GM13976 (cell line): ENCODE data around the gene PLAGL1.
"Not testable (repeated sequence)": the region's sequence is repeated elsewhere in the genome, so short reads cannot be mapped to it uniquely, and the experiment has no call there.

Experiments
- DNase-seq: peaks from one replicate; pipeline ENCODE4 v3.0.0; 2012; ENCODE audit warnings: low spot score
- in situ Hi-C: fragments of 300-500 bp; cut with MboI; formaldehyde crosslinking; loops from one replicate; pipeline ENCODE4 v1.12.0; 2022; ENCODE audit warnings: low sequenced_read_pairs, mixed read lengths, inconsistent platforms; ENCODE audit not compliant: unreplicated experiment
- TF ChIP-seq, protein P1 (sequence below): IDR thresholded peaks from 2 replicates; pipeline ENCODE4 v1.5.1; 2012; ENCODE audit warnings: borderline replicate concordance, mild to moderate bottlenecking; ENCODE audit not compliant: insufficient read depth; ENCODE audit errors: extremely low read depth, missing control alignments, control extremely low read depth

The PLAGL1 gene

DNA sequence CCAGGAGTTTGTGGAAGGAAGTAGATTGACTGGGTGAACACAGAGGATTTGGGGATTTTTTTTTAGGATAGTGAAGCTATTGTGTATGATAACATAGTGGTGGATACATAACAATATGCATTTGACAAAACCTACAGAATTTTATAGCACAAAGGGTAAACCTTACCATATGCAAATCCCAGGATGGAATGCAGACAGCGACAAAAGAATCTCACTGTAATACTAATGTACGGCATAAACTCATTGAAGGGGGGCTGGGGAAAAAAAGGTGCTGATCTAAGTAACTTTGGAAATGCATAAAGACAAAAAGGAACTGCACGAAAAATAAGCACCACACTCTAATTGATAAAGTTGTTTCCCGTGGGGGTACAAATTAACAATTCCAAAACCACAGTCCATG, 15.2 kb upstream of the PLAGL1 start:
- in situ Hi-C loops, result no loop called here
- TF ChIP-seq, protein P1, sequence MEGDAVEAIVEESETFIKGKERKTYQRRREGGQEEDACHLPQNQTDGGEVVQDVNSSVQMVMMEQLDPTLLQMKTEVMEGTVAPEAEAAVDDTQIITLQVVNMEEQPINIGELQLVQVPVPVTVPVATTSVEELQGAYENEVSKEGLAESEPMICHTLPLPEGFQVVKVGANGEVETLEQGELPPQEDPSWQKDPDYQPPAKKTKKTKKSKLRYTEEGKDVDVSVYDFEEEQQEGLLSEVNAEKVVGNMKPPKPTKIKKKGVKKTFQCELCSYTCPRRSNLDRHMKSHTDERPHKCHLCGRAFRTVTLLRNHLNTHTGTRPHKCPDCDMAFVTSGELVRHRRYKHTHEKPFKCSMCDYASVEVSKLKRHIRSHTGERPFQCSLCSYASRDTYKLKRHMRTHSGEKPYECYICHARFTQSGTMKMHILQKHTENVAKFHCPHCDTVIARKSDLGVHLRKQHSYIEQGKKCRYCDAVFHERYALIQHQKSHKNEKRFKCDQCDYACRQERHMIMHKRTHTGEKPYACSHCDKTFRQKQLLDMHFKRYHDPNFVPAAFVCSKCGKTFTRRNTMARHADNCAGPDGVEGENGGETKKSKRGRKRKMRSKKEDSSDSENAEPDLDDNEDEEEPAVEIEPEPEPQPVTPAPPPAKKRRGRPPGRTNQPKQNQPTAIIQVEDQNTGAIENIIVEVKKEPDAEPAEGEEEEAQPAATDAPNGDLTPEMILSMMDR, result no peak

DNA sequence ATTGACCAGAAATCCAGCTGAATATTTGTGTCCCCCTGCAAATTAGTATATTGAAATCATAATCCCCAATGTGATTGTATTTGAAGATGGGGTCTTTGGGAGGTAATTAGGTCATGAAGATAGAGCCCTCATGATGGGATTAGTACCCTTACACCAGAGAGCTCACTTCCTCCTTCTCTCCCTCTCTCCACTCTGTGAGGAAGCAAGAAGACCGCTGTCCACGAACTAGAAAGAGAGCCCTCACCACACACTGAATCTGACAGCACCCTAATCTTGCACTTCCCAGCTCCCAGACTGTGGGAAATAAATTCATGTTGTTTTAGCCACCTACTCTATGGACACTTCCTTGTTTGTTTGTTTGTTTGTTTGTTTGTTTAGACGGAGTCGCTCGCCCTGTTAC, 11.9 kb upstream of the PLAGL1 start:
- TF ChIP-seq, protein P1, result no peak
- in situ Hi-C loops, result no loop called here
- DNase-seq, result no peak

More for the DNA sequence above, 15.2 kb upstream of the PLAGL1 start:
- DNase-seq, result no peak

DNA sequence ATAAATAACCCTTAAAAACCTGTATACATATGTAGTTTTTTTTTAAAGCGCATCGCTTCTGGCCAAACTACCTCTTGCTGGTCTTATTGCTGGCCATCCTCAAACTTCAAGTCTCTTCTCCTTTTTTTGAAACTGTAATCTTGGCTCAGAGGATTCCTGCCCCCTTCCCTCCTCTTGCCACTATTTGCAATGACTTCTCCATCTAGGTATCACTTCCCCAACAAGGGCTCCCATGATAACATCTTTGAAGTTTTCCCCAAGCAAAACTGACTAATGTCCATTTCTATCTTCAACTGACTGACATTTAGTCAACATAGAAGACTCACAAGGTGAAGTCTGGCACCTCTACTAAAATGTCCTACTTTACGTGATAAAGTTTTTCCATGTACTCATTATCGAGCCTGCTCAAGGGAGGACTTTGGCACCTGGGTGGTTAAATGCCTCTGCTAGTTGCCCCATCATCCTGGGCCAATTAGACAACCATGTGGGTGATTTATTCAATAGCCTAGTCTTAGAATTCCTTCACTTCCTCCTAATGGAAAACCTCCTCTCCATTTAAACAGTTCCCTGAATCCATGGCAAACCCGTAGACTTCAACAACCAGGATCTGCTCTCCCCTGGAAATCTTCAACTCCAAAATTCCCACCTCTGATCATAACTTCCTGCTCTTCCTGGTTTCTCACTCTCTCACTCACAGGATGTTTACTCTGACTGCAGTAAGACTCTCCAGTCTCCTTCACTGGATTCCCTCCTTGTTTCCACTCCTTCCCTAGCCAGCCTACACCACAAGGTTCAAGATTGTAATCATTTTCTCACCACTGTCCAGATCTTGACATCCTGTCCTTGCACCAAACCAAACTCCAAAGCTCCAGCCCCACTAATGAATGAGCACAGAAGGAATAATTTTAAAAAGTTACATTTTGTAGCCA, 9.4 kb upstream of the PLAGL1 start:
- DNase-seq, result no peak
- in situ Hi-C loops, result no loop called here

DNA sequence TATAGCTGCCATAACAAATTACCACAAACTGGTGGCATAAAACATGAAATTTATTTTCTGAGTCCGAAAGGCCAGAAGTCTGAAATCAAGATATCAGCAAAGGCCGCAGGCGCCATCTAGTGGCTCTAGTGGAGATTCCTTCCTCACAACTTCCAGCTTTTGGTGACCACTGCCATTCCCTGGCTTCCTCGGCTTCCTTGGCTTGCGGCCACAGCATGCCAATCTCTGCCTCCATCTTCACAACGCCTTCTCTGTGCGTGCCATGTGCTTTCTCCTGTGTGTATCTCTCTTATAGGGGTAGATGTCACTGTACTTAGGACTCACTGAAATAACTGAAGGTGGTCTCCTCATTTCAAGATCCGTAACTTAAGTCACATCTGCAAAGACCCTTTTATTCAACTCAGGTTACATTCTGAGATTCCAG, 5.4 kb upstream of the PLAGL1 start:
- DNase-seq, result peak; percentile 50
- in situ Hi-C loops, result loop anchor here (5.0 kb wide), 1 partner anchor 436 kb away; no protein-coding TSS in a partner anchor
- TF ChIP-seq, protein P1, result peak; percentile 73

More for the DNA sequence above, 9.4 kb upstream of the PLAGL1 start:
- TF ChIP-seq, protein P1, result no peak

DNA sequence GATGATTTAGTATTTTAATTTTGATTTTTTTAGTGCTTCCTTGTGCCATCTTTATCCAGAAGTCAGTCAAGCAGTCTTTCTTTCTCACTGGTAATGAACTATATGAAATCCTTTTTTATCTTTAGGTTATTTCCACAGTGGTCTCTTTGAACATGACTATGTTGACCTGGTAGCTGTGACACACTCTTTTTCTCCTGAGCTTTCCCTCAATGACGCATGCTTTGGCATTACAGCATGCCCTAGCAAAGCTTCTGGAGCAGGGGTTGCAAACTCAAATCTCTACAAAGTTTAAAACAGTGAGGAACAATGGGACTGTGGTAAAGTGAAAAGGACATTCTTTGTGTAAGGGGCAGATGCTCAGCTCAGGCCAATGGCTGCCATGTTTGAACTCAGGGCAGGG, 4.5 kb upstream of the PLAGL1 start:
- DNase-seq, result no peak
- TF ChIP-seq, protein P1, result no peak
- in situ Hi-C loops, result loop anchor here (5.0 kb wide), 1 partner anchor 435 kb away; no protein-coding TSS in a partner anchor

DNA sequence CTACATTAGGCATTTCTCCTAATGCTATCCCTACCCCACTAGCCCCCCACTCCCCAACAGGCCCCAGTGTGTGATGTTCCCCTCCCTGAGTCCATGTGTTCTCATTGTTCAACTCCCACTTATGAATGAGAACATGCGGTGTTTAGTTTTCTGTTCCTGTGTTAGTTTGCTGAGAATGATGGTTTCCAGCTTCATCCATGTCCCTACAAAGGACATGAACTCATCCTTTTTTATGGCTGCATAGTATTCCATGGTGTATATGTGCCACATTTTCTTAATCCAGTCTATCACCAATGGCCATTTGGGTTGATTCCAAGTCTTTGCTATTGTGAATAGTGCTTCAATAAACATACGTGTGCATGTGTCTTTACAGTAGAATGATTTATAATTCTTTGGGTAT, 1.6 kb upstream of the PLAGL1 start:
- not testable (repeated sequence) for DNase-seq

DNA sequence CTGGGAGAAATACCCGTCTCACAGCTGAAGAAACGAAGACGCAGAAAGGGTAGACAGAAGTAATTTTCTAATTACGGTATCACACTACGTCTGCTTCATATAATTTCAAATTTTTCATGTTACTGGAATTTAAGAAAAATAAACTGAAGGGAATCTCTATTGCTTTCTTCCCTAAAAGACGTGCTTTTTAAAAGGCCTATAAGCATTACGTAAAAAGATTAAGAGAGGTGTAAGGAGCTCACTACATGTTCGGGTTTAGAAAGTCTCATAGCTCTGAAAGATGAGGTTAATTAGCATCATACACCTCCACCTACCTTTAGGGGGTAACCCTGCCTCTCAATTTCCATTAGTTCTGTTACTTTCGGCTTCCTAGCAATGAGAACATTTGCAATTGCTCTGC, 787 bp upstream of the PLAGL1 start:
- in situ Hi-C loops, result no loop called here
- TF ChIP-seq, protein P1, result no peak
- no peak for DNase-seq

More for the DNA sequence above, 1.6 kb upstream of the PLAGL1 start:
- in situ Hi-C loops, result loop anchor here (5.0 kb wide), 1 partner anchor 432 kb away; no protein-coding TSS in a partner anchor
